ENCODE measurements around the gene CXCL6.

Gene CXCL6

DNA sequence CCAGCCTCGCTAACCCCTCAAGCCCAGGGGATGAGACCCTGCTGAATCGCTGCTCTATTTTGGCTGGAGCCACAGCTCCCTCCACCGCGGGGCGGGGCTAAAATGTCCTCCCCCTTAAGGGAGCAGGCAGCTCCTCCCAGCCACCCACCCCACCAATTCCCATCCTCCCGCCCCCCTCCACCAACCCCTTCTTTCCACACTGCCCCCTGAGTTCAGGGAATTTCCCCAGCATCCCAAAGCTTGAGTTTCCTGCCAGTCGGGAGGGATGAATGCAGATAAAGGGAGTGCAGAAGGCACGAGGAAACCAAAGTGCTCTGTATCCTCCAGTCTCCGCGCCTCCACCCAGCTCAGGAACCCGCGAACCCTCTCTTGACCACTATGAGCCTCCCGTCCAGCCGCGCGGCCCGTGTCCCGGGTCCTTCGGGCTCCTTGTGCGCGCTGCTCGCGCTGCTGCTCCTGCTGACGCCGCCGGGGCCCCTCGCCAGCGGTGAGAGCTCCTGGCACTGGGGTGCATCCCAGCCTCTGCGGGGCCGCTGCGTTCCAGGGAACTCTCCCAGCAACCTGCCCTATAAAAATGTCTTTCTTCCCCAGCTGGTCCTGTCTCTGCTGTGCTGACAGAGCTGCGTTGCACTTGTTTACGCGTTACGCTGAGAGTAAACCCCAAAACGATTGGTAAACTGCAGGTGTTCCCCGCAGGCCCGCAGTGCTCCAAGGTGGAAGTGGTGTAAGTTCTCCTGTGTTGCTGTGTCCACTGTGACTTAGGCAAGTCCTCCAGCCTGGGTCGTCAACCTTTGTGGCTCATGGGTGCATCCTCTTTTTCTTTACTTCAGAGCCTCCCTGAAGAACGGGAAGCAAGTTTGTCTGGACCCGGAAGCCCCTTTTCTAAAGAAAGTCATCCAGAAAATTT lies at the start of gene CXCL6:
CXCL6 (plus strand) TSS at position 306 of the 907 bp plus-strand sequence; CDS start at position 379, 73 bp downstream.
- no peak for DNase-seq (ENCODE audit: low spot score)

DNA sequence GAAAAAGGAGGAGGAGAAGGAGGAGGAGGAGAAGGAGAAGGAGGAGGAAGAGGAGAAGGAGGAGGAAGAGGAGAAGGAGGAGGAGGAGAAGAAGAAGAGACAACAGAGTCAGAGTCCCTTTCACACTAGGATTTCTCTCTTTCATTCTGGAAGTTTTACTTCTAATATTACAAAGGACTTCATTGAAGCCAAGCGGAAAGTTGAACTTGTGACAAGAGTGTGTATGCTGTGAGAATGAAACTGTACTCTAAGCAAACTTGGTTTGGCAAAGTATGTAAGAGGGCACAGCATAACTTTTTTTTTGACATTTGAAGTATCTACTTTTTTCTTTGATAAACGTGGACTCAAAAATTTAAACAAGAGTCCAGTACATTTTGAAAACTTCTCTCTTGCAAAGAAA lies 48.1 kb upstream of the CXCL6 start:
- no peak for DNase-seq (ENCODE audit: low spot score)
- TF ChIP-seq, protein P1, sequence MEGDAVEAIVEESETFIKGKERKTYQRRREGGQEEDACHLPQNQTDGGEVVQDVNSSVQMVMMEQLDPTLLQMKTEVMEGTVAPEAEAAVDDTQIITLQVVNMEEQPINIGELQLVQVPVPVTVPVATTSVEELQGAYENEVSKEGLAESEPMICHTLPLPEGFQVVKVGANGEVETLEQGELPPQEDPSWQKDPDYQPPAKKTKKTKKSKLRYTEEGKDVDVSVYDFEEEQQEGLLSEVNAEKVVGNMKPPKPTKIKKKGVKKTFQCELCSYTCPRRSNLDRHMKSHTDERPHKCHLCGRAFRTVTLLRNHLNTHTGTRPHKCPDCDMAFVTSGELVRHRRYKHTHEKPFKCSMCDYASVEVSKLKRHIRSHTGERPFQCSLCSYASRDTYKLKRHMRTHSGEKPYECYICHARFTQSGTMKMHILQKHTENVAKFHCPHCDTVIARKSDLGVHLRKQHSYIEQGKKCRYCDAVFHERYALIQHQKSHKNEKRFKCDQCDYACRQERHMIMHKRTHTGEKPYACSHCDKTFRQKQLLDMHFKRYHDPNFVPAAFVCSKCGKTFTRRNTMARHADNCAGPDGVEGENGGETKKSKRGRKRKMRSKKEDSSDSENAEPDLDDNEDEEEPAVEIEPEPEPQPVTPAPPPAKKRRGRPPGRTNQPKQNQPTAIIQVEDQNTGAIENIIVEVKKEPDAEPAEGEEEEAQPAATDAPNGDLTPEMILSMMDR (IDR thresholded peaks at IDR 0.05; ENCODE audit: extremely low read depth, missing control alignments): no peak

More for the DNA sequence above, at the start of gene CXCL6:
- TF ChIP-seq, protein P1 (IDR thresholded peaks at IDR 0.05; ENCODE audit: extremely low read depth, missing control alignments): no peak

DNA sequence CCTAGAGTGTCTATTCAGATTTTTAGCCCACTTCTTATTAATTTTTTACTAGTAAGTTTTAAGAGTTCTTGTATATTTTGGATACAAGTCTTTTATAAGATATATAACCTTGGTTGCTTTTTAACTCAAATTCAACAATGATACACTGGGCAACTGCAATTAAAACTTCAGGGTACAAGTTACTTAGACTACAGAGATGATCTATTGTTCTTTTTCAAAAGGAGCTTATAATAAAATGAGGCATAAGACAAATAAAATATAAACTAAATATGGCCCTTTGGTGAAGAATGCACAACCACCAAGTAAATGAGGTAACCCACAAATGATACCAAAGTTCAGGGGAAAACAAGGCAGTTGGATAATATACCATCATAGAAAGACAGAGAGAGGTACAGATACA lies 37.6 kb upstream of the CXCL6 start:
- TF ChIP-seq, protein P1 (IDR thresholded peaks at IDR 0.05; ENCODE audit: extremely low read depth, missing control alignments): no peak
- no peak for DNase-seq (ENCODE audit: low spot score)

DNA sequence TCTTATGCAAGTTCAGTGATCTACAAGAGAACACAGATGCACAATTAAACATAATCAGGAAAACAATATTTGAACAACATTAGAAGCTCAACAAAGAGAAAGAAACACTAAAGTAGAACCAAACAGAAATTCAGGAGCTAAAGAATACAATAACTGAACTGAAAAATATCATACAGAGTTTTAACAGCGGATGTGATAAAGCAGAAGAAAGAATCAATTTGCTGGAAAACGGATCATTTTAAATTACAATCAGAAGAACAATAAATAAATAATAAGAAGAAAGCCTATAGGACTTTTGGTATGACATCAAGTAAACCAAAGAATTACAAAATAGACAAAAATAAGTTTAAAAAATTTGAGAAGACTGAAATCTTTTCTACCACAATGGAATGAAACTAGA lies 36.3 kb upstream of the CXCL6 start:
- TF ChIP-seq, protein P1 (IDR thresholded peaks at IDR 0.05; ENCODE audit: extremely low read depth, missing control alignments): no peak
- DNase-seq (ENCODE audit: low spot score): no peak

DNA sequence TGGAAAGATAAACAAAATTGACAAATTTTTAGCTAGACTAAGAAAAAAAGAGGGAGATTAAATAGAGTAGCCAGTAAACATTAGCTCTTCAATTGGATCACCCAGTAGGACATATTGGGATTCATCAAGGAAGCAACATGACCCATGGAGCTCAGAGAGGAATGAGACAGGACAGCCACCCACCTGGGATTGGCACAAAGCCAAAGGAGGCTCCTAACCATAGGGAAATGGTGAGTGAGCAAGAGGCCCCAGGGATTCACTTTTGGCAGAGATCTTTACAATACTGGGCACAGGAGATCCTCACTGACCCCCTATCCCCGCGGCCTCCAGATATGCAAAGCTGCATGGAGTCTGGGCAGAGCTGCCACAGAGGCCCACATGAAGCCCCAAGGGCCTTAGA lies 34.8 kb upstream of the CXCL6 start:
- no peak for DNase-seq (ENCODE audit: low spot score)
- TF ChIP-seq, protein P1 (IDR thresholded peaks at IDR 0.05; ENCODE audit: extremely low read depth, missing control alignments): no peak

DNA sequence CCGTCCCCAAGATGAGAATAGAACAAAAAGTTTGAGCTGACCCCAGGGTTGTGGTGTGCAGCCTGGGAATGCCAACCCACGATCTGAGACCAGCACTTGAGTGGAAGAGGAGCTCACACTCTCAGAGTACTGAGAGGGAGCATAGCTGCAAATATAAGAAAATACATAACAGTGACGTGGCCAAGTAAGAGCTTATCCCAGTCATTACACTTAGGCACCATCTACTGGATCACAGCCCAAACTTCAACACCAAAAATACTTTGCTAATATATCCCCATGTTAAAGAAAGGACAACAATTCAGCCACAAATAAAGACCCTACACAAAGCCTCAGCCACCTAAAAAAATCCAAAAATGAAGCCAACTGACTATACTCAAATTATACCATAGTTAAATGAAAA lies 33.3 kb upstream of the CXCL6 start:
- TF ChIP-seq, protein P1 (IDR thresholded peaks at IDR 0.05; ENCODE audit: extremely low read depth, missing control alignments): no peak
- DNase-seq (ENCODE audit: low spot score): no peak

DNA sequence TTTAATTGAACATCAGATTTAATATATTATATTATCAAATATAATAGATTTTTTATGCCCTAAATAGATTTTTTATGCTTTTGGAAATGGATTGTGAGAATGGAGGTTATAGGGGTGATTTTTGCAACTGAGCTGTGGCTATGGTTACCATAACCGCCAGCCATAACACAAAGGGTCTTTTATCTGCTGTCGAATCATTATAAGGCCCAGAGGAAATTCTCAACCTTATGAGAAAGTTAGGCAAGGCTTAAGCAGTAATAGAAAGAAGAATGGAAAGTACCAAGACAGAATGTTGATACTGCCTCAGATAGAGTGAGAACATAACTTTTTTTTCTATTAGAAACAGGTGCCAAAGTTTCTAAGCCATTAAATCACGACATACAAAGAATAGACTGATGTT lies 26.3 kb upstream of the CXCL6 start:
- TF ChIP-seq, protein P1 (IDR thresholded peaks at IDR 0.05; ENCODE audit: extremely low read depth, missing control alignments): no peak
- no peak for DNase-seq (ENCODE audit: low spot score)

Measured in GM20000 (cell line).